Activated naive CD8-positive, alpha-beta T cell treated with anti-CD3 and anti-CD28 coated beads, Interleukin-2, amount 50 U/mL, for 24 hours (primary cell): ENCODE measurements around the gene ITLN1.

Experiments used
- ATAC-seq: fragments of 150-1000 bp; cut with Tn5 transposase; one replicate; pipeline ENCODE4 v1.10.0; 2021
- DNase-seq: peaks from one replicate; pipeline ENCODE4 v3.0.0; 2021
- H3K27ac Mint-ChIP-seq: one replicate; pipeline ENCODE4 v1.8.0; 2021; ENCODE audit warnings: mild to moderate bottlenecking, mixed read lengths
- H3K27me3 Mint-ChIP-seq: one replicate; pipeline ENCODE4 v1.8.0; 2021; ENCODE audit warnings: mixed read lengths
- H3K36me3 Mint-ChIP-seq: one replicate; pipeline ENCODE4 v1.8.0; 2021; ENCODE audit warnings: low read depth, mixed read lengths
- H3K4me1 Mint-ChIP-seq: one replicate; pipeline ENCODE4 v1.8.0; 2021; ENCODE audit warnings: mixed read lengths
- H3K4me3 Mint-ChIP-seq: one replicate; pipeline ENCODE4 v1.8.0; 2021; ENCODE audit warnings: mild to moderate bottlenecking, moderate library complexity, mixed read lengths
- H3K9me3 Mint-ChIP-seq: one replicate; pipeline ENCODE4 v1.8.0; 2021; ENCODE audit warnings: mixed read lengths

Gene ITLN1

DNA sequence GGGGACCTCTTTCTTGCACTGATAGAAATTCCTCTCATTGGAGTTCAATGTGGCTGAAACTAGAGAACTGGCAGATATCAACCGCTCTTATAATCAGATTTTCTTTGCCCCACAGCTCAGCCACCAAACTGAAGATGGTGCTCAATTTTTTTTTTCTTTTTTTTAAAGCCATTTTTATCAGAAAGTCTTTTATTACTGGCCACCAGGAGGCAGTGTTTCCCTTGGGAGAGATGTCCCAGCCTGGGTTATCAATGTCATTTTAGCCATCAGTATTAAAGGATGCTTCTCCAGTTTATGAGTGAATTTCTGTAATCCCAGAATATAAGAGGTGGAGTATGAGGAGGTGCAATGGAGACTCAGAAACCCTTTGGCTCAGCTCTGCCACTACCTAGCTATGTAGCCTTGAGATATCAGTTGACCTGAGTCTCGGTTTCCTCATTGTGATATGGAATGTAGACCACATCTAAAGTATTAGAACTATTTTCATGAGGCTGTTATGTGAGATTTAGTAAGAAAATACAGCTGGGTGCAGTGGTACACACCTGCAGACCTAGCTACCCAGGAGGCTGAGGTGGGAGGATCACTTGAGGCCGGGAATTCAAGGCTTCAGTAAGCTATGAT is 49.9 kb downstream of the ITLN1 start:
- Mint-ChIP-seq H3K9me3 (no peaks in the 10 kb centered on the region), H3K27me3 (no peaks in the 10 kb centered on the region), H3K4me3 (no peak overlapping the region), H3K4me1 (peaks cover 62% of the 10 kb centered on the region), H3K36me3 (no peaks in the 10 kb centered on the region), H3K27ac (peak overlapping the region; percentile 55)
- DNase-seq (peak; percentile 58), ATAC-seq (no peak)

DNA sequence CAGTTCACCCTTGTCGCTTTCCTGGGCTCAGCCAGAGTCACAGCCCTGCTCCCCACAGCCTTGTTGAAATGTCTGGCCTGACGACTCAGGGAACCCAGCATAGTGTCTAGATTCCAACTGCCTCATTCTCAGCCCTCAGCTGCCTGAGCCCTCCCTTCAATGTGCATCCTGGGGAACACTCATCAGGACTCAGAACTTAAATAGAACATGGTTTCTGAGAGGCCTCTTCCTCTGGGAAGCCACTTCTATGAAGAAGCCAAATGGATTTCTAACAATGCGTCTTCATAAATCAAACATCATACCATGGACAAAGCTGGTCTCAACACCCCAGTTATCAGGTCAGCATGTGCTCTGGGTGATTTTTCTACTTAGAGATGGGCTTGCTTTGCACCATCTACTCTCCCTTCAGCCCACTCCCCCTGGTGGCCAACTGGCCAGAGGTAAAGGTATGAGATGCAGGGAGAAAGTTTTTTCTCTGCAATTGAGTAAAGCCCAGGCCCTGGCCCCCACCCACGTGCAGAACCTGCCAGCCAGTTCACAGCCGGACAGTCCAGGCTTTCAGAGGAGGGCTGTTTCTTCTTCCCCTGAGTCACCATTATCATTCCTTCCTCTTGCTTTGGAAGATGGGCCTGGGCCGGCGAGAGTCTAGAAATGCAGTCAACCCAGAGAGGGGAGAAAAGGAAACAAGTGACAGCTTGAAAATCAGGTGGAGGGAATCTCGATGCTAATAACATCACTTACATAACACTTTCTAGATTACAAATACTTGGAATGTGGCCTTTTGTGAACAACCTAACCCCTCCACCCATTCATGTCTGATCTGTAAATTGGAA is 54.4 kb downstream of the ITLN1 start:
- Mint-ChIP-seq H3K36me3 (peaks cover 2% of the 10 kb centered on the region), H3K27me3 (no peaks in the 10 kb centered on the region), H3K4me1 (peaks cover 18% of the 10 kb centered on the region), H3K4me3 (no peak overlapping the region), H3K9me3 (no peaks in the 10 kb centered on the region), H3K27ac (peak overlapping the region; percentile 33)
- DNase-seq (peak; percentile 84), ATAC-seq (peak; percentile 85)

DNA sequence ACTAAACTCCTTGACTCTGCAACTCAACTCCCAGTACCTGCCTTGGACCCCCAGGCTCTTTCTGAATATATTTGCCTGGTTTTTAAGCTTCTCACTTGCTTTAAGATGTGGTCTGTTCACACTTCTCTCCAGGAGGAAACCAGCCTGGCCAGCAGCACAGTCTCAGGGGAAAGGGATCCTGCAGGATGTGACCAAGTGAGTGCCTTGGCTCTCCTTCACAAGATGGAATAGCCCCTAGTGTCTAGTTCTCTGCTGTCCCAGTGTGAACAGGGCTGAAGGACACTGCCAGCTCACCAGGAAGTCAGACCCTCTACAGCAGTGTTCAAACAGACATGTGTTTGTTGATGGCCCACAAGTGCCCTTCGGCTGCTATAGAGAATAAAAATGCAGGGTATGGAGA is 55.2 kb downstream of the ITLN1 start:
- ATAC-seq = no peak

DNA sequence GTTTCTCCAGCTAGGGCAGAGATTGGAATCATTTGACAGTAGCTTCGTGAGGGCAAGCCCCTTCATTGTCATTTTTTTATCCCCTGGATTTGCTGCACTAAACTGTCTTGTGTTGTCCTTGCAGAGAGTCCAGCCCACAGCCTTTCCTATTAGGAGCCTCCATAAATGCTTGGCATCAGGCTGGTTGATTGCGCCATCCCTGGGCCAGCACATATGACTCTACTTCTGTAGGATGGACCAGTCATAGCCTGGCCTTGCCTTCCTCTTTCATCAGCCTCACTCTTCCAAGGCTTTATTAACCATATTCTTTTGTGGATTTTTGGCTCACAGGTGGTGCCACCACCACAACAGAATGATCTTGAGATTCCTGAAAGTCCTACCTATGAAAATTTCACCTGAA is 57.6 kb downstream of the ITLN1 start:
- Mint-ChIP-seq H3K27ac (no peak overlapping the region), H3K4me3 (no peak overlapping the region), H3K9me3 (no peaks in the 10 kb centered on the region), H3K4me1 (no peaks in the 10 kb centered on the region), H3K27me3 (no peaks in the 10 kb centered on the region), H3K36me3 (peaks cover 5% of the 10 kb centered on the region)
- DNase-seq (no peak), ATAC-seq (no peak)

More for the DNA sequence above, 55.2 kb downstream of the ITLN1 start:
- Mint-ChIP-seq H3K4me1 (peaks cover 10% of the 10 kb centered on the region), H3K9me3 (no peaks in the 10 kb centered on the region), H3K36me3 (peaks cover 2% of the 10 kb centered on the region), H3K27ac (no peak overlapping the region), H3K4me3 (no peak overlapping the region), H3K27me3 (no peaks in the 10 kb centered on the region)
- DNase-seq = no peak

DNA sequence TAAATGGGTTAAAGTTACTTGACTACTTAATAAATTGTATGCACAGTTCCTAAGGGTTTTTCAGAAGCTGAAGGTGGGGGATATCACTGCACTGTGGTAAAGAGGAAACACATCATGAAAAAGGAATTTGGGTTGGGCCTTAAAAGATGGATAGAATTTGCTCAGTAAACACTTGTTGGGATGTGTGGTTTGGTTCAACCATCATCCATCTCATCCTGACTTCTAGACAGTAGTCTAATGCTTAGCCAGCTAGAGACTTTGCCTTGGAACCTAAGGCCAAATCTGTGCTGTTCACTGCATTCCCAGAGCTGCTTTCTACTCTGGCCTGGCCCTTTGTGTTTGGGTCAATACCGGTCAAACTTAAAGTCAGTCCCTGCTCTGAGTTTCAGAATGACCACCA is 58.4 kb downstream of the ITLN1 start:
- Mint-ChIP-seq H3K27ac (no peak overlapping the region), H3K27me3 (no peaks in the 10 kb centered on the region), H3K9me3 (no peaks in the 10 kb centered on the region), H3K4me3 (no peak overlapping the region), H3K36me3 (peaks cover 5% of the 10 kb centered on the region), H3K4me1 (no peaks in the 10 kb centered on the region)
- DNase-seq (no peak), ATAC-seq (no peak)
